HCT116 (cell line): ENCODE measurements around the gene TAF10.

ENCODE experiments used
- CEBPB ChIP-seq: IDR thresholded peaks from 2 replicates; pipeline ENCODE4 v1.6.1; 2012; ENCODE audit warnings: low read depth
- CTCF ChIP-seq, 3 experiments: fragments of 200-600 bp in 1 of 3; sonication (generic) in 1 of 3; IDR thresholded peaks in 2 of 3; conservative IDR thresholded peaks in 1 of 3; 2 replicates each; pipeline ENCODE4 v1.5.1; 2012 to 2017; ENCODE audit warnings: low read depth in 2 of 3, low read length in 2 of 3, antibody characterized with exemption in 1 of 3, borderline replicate concordance in 1 of 3, control low read depth in 1 of 3, mild to moderate bottlenecking in 1 of 3, mixed read lengths in 1 of 3, mixed run types in 1 of 3, moderate library complexity in 1 of 3; ENCODE audit not compliant: insufficient read depth in 1 of 3
- EGR1 ChIP-seq: IDR thresholded peaks from 2 replicates; pipeline ENCODE4 v1.6.1; 2012; ENCODE audit warnings: low read depth
- POLR2AphosphoS5 ChIP-seq: IDR thresholded peaks from 2 replicates; pipeline ENCODE4 v1.6.1; 2011; ENCODE audit warnings: mild to moderate bottlenecking, low read depth, low read length, moderate library complexity
- RAD21 ChIP-seq: IDR thresholded peaks from 2 replicates; pipeline ENCODE4 v1.6.1; 2012; ENCODE audit warnings: low read depth, mild to moderate bottlenecking
- TCF7L2 ChIP-seq: IDR thresholded peaks from 2 replicates; pipeline ENCODE4 v1.7.0; 2011; ENCODE audit warnings: borderline replicate concordance, inconsistent platforms; ENCODE audit not compliant: insufficient read depth, insufficient read length; ENCODE audit errors: extremely low read depth
- ZNF274 ChIP-seq: fragments of 200-500 bp; sonication (Bioruptor generic); IDR thresholded peaks from 2 replicates; pipeline ENCODE4 v1.6.1; 2014; ENCODE audit warnings: mild to moderate bottlenecking, low read depth, low read length, inconsistent platforms

GRCh38 chr11:6615882-6616585, 4.0 kb upstream of the TAF10 start:
- no peak for TF ChIP-seq POLR2AphosphoS5
- TF ChIP-seq CEBPB: no peak
- no peak for TF ChIP-seq TCF7L2
- no peak for TF ChIP-seq CTCF (IDR thresholded peaks at IDR 0.05 in 2 of 3, conservative IDR thresholded peaks at IDR 0.05 in 1 of 3; ENCODE audit: borderline replicate concordance in 1 of 3, insufficient read depth in 1 of 3, low read depth in 2 of 3, low read length in 2 of 3)
- no peak for TF ChIP-seq ZNF274
- TF ChIP-seq RAD21: no peak
- TF ChIP-seq EGR1: no peak
